ENCODE measurements around the gene UTY. TPM values are rescaled to one million over a fixed set of nuclear protein-coding genes. Genes with fewer than 3 reads are reported as not detected.

UTY gene
- total RNA-seq, 1 experiment from 2014 or later, result not detected

GRCh38 chrY:13435968-13436937 lies 43.6 kb downstream of the UTY start:
- Histone ChIP-seq H2BK120ac (ENCODE audit: low read depth, low read length, poor library complexity, severe bottlenecking) (no peak overlapping the region), H3K4me1 (ENCODE audit: insufficient read depth, low read length) (no peaks in the 10 kb centered on the region), H3K23me2 (ENCODE audit: insufficient read length, low read depth, low read length, poor library complexity, severe bottlenecking) (no peaks in the 10 kb centered on the region), H3K79me1 (ENCODE audit: insufficient read depth, low read depth, low read length, poor library complexity, severe bottlenecking) (no peaks in the 10 kb centered on the region), H3K9ac (ENCODE audit: extremely low read depth, insufficient read length, low read length) (no peak overlapping the region), H3K4ac (ENCODE audit: low read depth, low read length) (no peak overlapping the region), H2AK5ac (ENCODE audit: insufficient read length, low read length) (no peak overlapping the region), H3K18ac (ENCODE audit: insufficient read length, low read depth, low read length) (no peak overlapping the region), H4K91ac (ENCODE audit: insufficient read length, low read depth, low read length) (no peak overlapping the region), H4K8ac (replicated peaks; ENCODE audit: insufficient read length, low read depth, low read length) (no peak overlapping the region), H3K4me2 (ENCODE audit: insufficient read depth, insufficient read length, low read length) (no peak overlapping the region), H2BK15ac (ENCODE audit: low read depth, low read length) (no peak overlapping the region), H3K23ac (ENCODE audit: insufficient read length, low read depth, low read length) (no peak overlapping the region), H3K79me2 (ENCODE audit: insufficient read depth, low read length) (no peaks in the 10 kb centered on the region), H3K27me3 (ENCODE audit: insufficient read depth, low read length) (no peaks in the 10 kb centered on the region), H3K9me3 (ENCODE audit: control insufficient read depth, low read depth, low read length) (no peaks in the 10 kb centered on the region), H2BK12ac (ENCODE audit: insufficient read length, low read depth, low read length) (no peak overlapping the region), H2BK20ac (ENCODE audit: low read depth, low read length, poor library complexity, severe bottlenecking) (no peak overlapping the region), H3K14ac (ENCODE audit: insufficient read depth, low read length) (no peak overlapping the region), H3K27ac (ENCODE audit: insufficient read length, low read depth, low read length) (no peak overlapping the region), H2BK5ac (ENCODE audit: insufficient read length, low read length) (no peak overlapping the region), H4K20me1 (ENCODE audit: control insufficient read depth, insufficient read depth, insufficient read length) (no peaks in the 10 kb centered on the region), H3K56ac (ENCODE audit: insufficient read length, low read depth, low read length) (no peak overlapping the region), H4K5ac (ENCODE audit: insufficient read length, low read depth, low read length) (no peak overlapping the region), H2AFZ (ENCODE audit: low read length) (no peak overlapping the region), H3T11ph (ENCODE audit: low read length) (no peak overlapping the region)
- DNase-seq, result no peak
- Mint-ChIP-seq H3K4me1 (no peaks in the 10 kb centered on the region), H3K4me3 (no peak overlapping the region), H3K9me3 (no peaks in the 10 kb centered on the region), H3K27ac (no peak overlapping the region), H3K27me3 (ENCODE audit: low read depth) (no peaks in the 10 kb centered on the region), H3K36me3 (ENCODE audit: insufficient read depth in 1 of 3, low read depth in 3 of 3) (no peaks in the 10 kb centered on the region)
- no CpG with 5 or more reads among the region's 25 CpGs for WGBS (ENCODE audit: extremely low coverage, insufficient read length, low lambda C conversion rate)
- TF ChIP-seq, protein P1, sequence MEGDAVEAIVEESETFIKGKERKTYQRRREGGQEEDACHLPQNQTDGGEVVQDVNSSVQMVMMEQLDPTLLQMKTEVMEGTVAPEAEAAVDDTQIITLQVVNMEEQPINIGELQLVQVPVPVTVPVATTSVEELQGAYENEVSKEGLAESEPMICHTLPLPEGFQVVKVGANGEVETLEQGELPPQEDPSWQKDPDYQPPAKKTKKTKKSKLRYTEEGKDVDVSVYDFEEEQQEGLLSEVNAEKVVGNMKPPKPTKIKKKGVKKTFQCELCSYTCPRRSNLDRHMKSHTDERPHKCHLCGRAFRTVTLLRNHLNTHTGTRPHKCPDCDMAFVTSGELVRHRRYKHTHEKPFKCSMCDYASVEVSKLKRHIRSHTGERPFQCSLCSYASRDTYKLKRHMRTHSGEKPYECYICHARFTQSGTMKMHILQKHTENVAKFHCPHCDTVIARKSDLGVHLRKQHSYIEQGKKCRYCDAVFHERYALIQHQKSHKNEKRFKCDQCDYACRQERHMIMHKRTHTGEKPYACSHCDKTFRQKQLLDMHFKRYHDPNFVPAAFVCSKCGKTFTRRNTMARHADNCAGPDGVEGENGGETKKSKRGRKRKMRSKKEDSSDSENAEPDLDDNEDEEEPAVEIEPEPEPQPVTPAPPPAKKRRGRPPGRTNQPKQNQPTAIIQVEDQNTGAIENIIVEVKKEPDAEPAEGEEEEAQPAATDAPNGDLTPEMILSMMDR (conservative IDR thresholded peaks at IDR 0.05), result no peak
